Prostate gland (tissue), 2 donors: Measurements from ENCODE around the gene PTPRD.

Experiments used
- CTCF ChIP-seq, 4 experiments: fragments of 200-600 bp in 2 of 4; fragments of 450-650 bp in 2 of 4; sonication (generic) in 2 of 4; IDR thresholded peaks; 1 replicate in 3 of 4; 2 replicates in 1 of 4; pipeline ENCODE4 v1.5.1; 2016 to 2019; ENCODE audit warnings: antibody characterized with exemption in 4 of 4, mild to moderate bottlenecking in 2 of 4, moderate library complexity in 2 of 4
- POLR2A ChIP-seq: fragments of 450-650 bp; IDR thresholded peaks from one replicate; pipeline ENCODE4 v1.6.1; 2016; ENCODE audit warnings: antibody characterized with exemption, mild to moderate bottlenecking
- POLR2AphosphoS5 ChIP-seq: sonication (generic); formaldehyde crosslinking; IDR thresholded peaks from one replicate; pipeline ENCODE4 v1.6.1; 2017; ENCODE audit warnings: antibody characterized with exemption

GRCh38 chr9:9437641-9438040, 1175.2 kb downstream of the PTPRD start:
- no peak for TF ChIP-seq CTCF (IDR thresholded peaks at IDR 0.05)
- no peak for TF ChIP-seq POLR2A
- TF ChIP-seq POLR2AphosphoS5, result no peak
